Upper lobe of right lung (tissue), 1 donor: ENCODE measurements around the gene ELAC1. TPM values are rescaled to one million over a fixed set of nuclear protein-coding genes. Genes with fewer than 3 reads are reported as not detected.

Source experiments
- ATAC-seq: fragments of 200-7000 bp; cut with Tn5 transposase; one replicate; pipeline ENCODE4 v1.9.1; 2020; ENCODE audit warnings: mild to moderate bottlenecking, moderate library complexity
- DNase-seq: peaks from one replicate; pipeline ENCODE4 v3.0.0-alpha.2; 2020
- H3K27ac ChIP-seq: fragments of 200-600 bp; one replicate; pipeline ENCODE4 v1.8.0; 2022
- H3K27me3 ChIP-seq: fragments of 200-600 bp; one replicate; pipeline ENCODE4 v1.8.0; 2022; ENCODE audit warnings: mild to moderate bottlenecking
- H3K36me3 ChIP-seq: fragments of 200-600 bp; one replicate; pipeline ENCODE4 v1.8.0; 2022
- H3K4me1 ChIP-seq: fragments of 200-600 bp; one replicate; pipeline ENCODE4 v1.8.0; 2022
- H3K4me3 ChIP-seq: fragments of 200-600 bp; one replicate; pipeline ENCODE4 v1.8.0; 2022; ENCODE audit warnings: mild to moderate bottlenecking
- H3K9me3 ChIP-seq: fragments of 200-600 bp; one replicate; pipeline ENCODE4 v1.8.0; 2022
- CTCF ChIP-seq: fragments of 200-600 bp; IDR thresholded peaks from one replicate; pipeline ENCODE4 v1.8.0; 2022; ENCODE audit warnings: antibody characterized with exemption
- intact Hi-C: fragments of 100-400 bp; cut with DNase I; formaldehyde crosslinking; loops from one replicate; pipeline ENCODE4 v1.11.0; 2022
- total RNA-seq: library from RNA; stranded (reverse); fragmentation: NEBNext Ultra II Directional; extraction: Animal tissue kit (Norgen Biotek cat#: 25700); gene quantifications from one replicate; pipeline ENCODE4 v1.2.1, GENCODE V29; 2021
- donor health status: DM: no; HTN: yes; CAD: no; lungs with severe emphysema.

Gene ELAC1
- total RNA-seq, 1 donor from 2014 or later: 6.8 TPM

GRCh38 chr18:51030537-51031258, 62.9 kb downstream of the ELAC1 start:
- peaks cover 48% of the 10 kb centered on the region for H3K4me1 ChIP-seq
- H3K27me3 ChIP-seq: no peaks in the 10 kb centered on the region
- no peak for TF ChIP-seq CTCF

GRCh38 chr18:51032193-51032592, 64.4 kb downstream of the ELAC1 start:
- Histone ChIP-seq H3K27me3 (no peaks in the 10 kb centered on the region), H3K27ac (no peak overlapping the region)

More at GRCh38 chr18:51030537-51031258, 62.9 kb downstream of the ELAC1 start:
- peak; percentile 90 for DNase-seq
- intact Hi-C loops: no loop called here
- Histone ChIP-seq H3K4me3 (peak overlapping the region; percentile 67), H3K27ac (peak overlapping the region; percentile 96), H3K36me3 (peaks cover 4% of the 10 kb centered on the region), H3K9me3 (no peaks in the 10 kb centered on the region)
- peak; percentile 89 for ATAC-seq

DNA sequence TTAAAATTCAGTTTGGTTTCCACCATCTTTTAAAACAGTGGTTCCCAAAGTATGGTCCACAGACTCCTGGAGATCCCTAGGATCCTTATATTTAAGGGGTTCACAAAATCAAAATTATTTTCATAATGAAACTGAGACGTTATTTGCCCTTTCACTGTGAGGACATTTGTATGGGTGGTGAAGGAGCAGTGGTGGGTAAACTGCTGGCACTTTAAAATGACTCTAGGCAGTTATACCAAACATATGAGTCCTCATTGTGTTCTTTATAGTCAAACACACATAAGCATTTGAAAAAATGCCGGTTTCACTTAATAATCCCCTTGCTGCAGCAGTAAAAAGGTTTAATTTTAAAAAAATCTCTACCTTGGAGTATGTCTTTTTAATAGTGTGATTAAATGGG, 69.4 kb downstream of the ELAC1 start:
- H3K4me1 ChIP-seq: peaks cover 78% of the 10 kb centered on the region
- ATAC-seq (no peak), DNase-seq (no peak)
- intact Hi-C loops: no loop called here
- H3K36me3 ChIP-seq: peaks cover 4% of the 10 kb centered on the region
- no peak overlapping the region for H3K27ac ChIP-seq
- no peaks in the 10 kb centered on the region for H3K9me3 ChIP-seq
- no peaks in the 10 kb centered on the region for H3K27me3 ChIP-seq
- no peak overlapping the region for H3K4me3 ChIP-seq
- no peak for TF ChIP-seq CTCF

More at GRCh38 chr18:51032193-51032592, 64.4 kb downstream of the ELAC1 start:
- Histone ChIP-seq H3K9me3 (no peaks in the 10 kb centered on the region), H3K4me3 (peak overlapping the region; percentile 67), H3K36me3 (peaks cover 4% of the 10 kb centered on the region), H3K4me1 (peaks cover 60% of the 10 kb centered on the region)
- DNase-seq: no peak
- intact Hi-C loops: no loop called here
- TF ChIP-seq CTCF: no peak
- no peak for ATAC-seq

Other genes with a start within 250 kb of the ELAC1 start
- 0.20 TPM for gene MRO, start 148.0 kb upstream of the ELAC1 start, total RNA-seq
- gene ME2, start 88.9 kb upstream of the ELAC1 start, total RNA-seq: 40.5 TPM
- gene SMAD4, start 62.2 kb downstream of the ELAC1 start, total RNA-seq: 112 TPM
- gene MEX3C, start 229.6 kb downstream of the ELAC1 start, total RNA-seq: 24.8 TPM